Endothelial cell of umbilical vein (primary cell): ENCODE measurements around the gene MYO19. TPM values are rescaled to one million over a fixed set of nuclear protein-coding genes. Genes with fewer than 3 reads are reported as not detected.

ENCODE experiments used
- BruUV-seq: library from RNA; stranded (reverse); fragments of 400-500 nt; replicated peaks from 2 replicates; lab custom pipeline; 2021; lab: Mats Ljungman, UMichigan
- CTCF ChIA-PET: fragments of 300-600, 350-600 bp; sonication (Branson Sonifier 250); formaldehyde crosslinking; loops from one replicate; lab custom pipeline; 2021; ENCODE audit warnings: antibody characterized with exemption, inconsistent platforms; lab: Charles Lee
- POLR2A ChIA-PET: fragments of 300-600, 350-600 bp; sonication (Branson Sonifier 250); formaldehyde crosslinking; loops from one replicate; lab custom pipeline; 2021; ENCODE audit warnings: antibody characterized with exemption, inconsistent platforms; lab: Charles Lee
- DNase-seq: peaks from one replicate; pipeline ENCODE4 v3.0.0-alpha.2; 2011; ENCODE audit warnings: low read depth, low spot score
- FAIRE-seq: peaks from 2 replicates; lab custom pipeline; 2011; peaks lifted over from hg19 to GRCh38; lab: Jason Lieb, UNC
- H2AFZ ChIP-seq: 2 replicates; pipeline ENCODE4 v1.6.0; 2012; ENCODE audit warnings: low read depth, low read length, control low read depth, inconsistent platforms
- H3K27ac ChIP-seq: 2 replicates; pipeline ENCODE4 v1.5.1; 2011; ENCODE audit warnings: low read depth, mild to moderate bottlenecking, control low read depth, low read length, moderate library complexity; ENCODE audit not compliant: insufficient read depth
- H3K27me3 ChIP-seq, 2 experiments: 2 replicates each; pipeline versions ENCODE4 v1.6.0 to v1.6.1; 2011; ENCODE audit warnings: low read length in 2 of 2, mixed read lengths in 1 of 2; ENCODE audit not compliant: control insufficient read depth in 2 of 2, insufficient read depth in 2 of 2
- H3K36me3 ChIP-seq, 2 experiments: 2 replicates in 1 of 2; 3 replicates in 1 of 2; pipeline ENCODE4 v1.5.1; 2011; ENCODE audit warnings: low read length in 2 of 2, mild to moderate bottlenecking in 1 of 2, moderate library complexity in 1 of 2; ENCODE audit not compliant: control insufficient read depth in 2 of 2, insufficient read depth in 2 of 2; ENCODE audit errors: extremely low read depth in 1 of 2
- H3K4me1 ChIP-seq: 3 replicates; pipeline ENCODE4 v1.5.1; 2011; ENCODE audit warnings: mild to moderate bottlenecking, low read length; ENCODE audit not compliant: control insufficient read depth, insufficient read depth; ENCODE audit errors: extremely low read depth
- H3K4me2 ChIP-seq: 2 replicates; pipeline ENCODE4 v1.6.1; 2011; ENCODE audit warnings: low read length, control low read depth, mixed read lengths; ENCODE audit not compliant: insufficient read depth
- H3K4me3 ChIP-seq, 3 experiments: fragments of 200-600 bp in 1 of 3; sonication (generic), shearing (Covaris generic) in 1 of 3; replicated peaks in 1 of 3; 2 replicates each; pipeline ENCODE4 v1.5.1; 2011 to 2016; ENCODE audit warnings: control low read depth in 3 of 3, low read length in 3 of 3, mild to moderate bottlenecking in 2 of 3, inconsistent platforms in 1 of 3, low read depth in 1 of 3, moderate library complexity in 1 of 3; ENCODE audit not compliant: insufficient read depth in 1 of 3
- H3K79me2 ChIP-seq: 2 replicates; pipeline ENCODE4 v1.6.0; 2012; ENCODE audit warnings: low read length, inconsistent platforms; ENCODE audit not compliant: control insufficient read depth, insufficient read depth
- H3K9ac ChIP-seq: replicated peaks from 2 replicates; pipeline ENCODE3; 2011; ENCODE audit warnings: low read length, control low read depth; ENCODE audit not compliant: insufficient read depth; ENCODE audit errors: extremely low read depth
- H3K9me1 ChIP-seq: replicated peaks from 3 replicates; pipeline ENCODE4 v1.6.0; 2011; ENCODE audit warnings: mild to moderate bottlenecking, low read length; ENCODE audit not compliant: control insufficient read depth, insufficient read depth; ENCODE audit errors: extremely low read depth
- H3K9me3 ChIP-seq: replicated peaks from 2 replicates; pipeline ENCODE4 v1.5.1; 2012; ENCODE audit warnings: low read length, inconsistent platforms; ENCODE audit not compliant: control insufficient read depth, insufficient read depth
- H4K20me1 ChIP-seq: replicated peaks from 2 replicates; pipeline ENCODE3; 2011; ENCODE audit warnings: mild to moderate bottlenecking, low read length; ENCODE audit not compliant: control insufficient read depth, insufficient read depth; ENCODE audit errors: extremely low read depth
- EZH2 ChIP-seq: IDR thresholded peaks from 2 replicates; pipeline ENCODE4 v1.6.1; 2012; ENCODE audit warnings: borderline replicate concordance, low read depth, mild to moderate bottlenecking, moderate library complexity, low read length, inconsistent platforms; ENCODE audit not compliant: severe bottlenecking
- FOS ChIP-seq: IDR thresholded peaks from 2 replicates; pipeline ENCODE4 v1.6.1; 2011; ENCODE audit warnings: mild to moderate bottlenecking, low read length, moderate library complexity, borderline replicate concordance; ENCODE audit not compliant: insufficient read depth
- GATA2 ChIP-seq: IDR thresholded peaks from 2 replicates; pipeline ENCODE4 v1.7.0; 2011; ENCODE audit warnings: low read depth, mild to moderate bottlenecking, moderate library complexity, mixed read lengths, low read length; ENCODE audit not compliant: insufficient read length, insufficient read depth
- JUN ChIP-seq: IDR thresholded peaks from 2 replicates; pipeline ENCODE4 v1.6.1; 2011; ENCODE audit warnings: borderline replicate concordance, low read depth; ENCODE audit not compliant: insufficient read length, insufficient read depth
- MYC ChIP-seq: IDR thresholded peaks from one replicate; pipeline ENCODE4 v1.6.1; 2011; ENCODE audit warnings: mild to moderate bottlenecking, low read depth, low read length
- POLR2A ChIP-seq: IDR thresholded peaks from 2 replicates; pipeline ENCODE4 v1.6.1; 2012; ENCODE audit warnings: low read depth, mild to moderate bottlenecking, control low read depth, low read length
- POLR2AphosphoS5 ChIP-seq: IDR thresholded peaks from 2 replicates; pipeline ENCODE4 v1.6.1; 2012; ENCODE audit warnings: low read depth, mild to moderate bottlenecking, control low read depth, low read length, moderate library complexity; ENCODE audit not compliant: insufficient read depth
- dilution Hi-C: fragments of 300-500 bp; cut with MboI; formaldehyde crosslinking; loops from one replicate; pipeline ENCODE4 v1.15.0; 2019; ENCODE audit warnings: low sequenced_read_pairs; ENCODE audit not compliant: extremely low pct_ligation_motif_present
- intact Hi-C: fragments of 100-400 bp; cut with micrococcal nuclease; formaldehyde crosslinking; loops from one replicate; pipeline ENCODE4 v1.10.0; 2022
- polyA plus RNA-seq, 4 experiments: library from polyadenylated mRNA; depleted of rRNA in 3 of 4; stranded (reverse) in 3 of 4; unstranded in 1 of 4; fragments of >200 nt; gene quantifications; 2 replicates each; pipeline versions ENCODE4 v1.2.1 to v1.2.3, GENCODE V29; 2011 to 2012; ENCODE audit warnings: missing spikeins in 1 of 4
- total RNA-seq: library from RNA; stranded (reverse); gene quantifications from 2 replicates; pipeline ENCODE4 v1.2.3, GENCODE V29; 2021
- TF ChIP-seq, protein P1 (sequence below): IDR thresholded peaks from 2 replicates; pipeline ENCODE4 v1.6.1; 2011; ENCODE audit not compliant: insufficient read depth, insufficient read length
- TF ChIP-seq, protein P2 (sequence below), 2 donors: IDR thresholded peaks; 1 replicate in 1 of 2; 2 replicates in 1 of 2; pipeline ENCODE4 v1.5.1; 2011; ENCODE audit warnings: low read length in 2 of 2, mild to moderate bottlenecking in 2 of 2, moderate library complexity in 2 of 2, control low read depth in 1 of 2, inconsistent platforms in 1 of 2, low read depth in 1 of 2; ENCODE audit not compliant: insufficient read depth in 1 of 2; ENCODE audit errors: extremely low read depth in 1 of 2

Gene MYO19
- total and polyA plus RNA-seq, 2 donors (not counting 3 experiments of a cell fraction or from before 2014, with no cell fraction given): 75.4 to 95.7 TPM

DNA sequence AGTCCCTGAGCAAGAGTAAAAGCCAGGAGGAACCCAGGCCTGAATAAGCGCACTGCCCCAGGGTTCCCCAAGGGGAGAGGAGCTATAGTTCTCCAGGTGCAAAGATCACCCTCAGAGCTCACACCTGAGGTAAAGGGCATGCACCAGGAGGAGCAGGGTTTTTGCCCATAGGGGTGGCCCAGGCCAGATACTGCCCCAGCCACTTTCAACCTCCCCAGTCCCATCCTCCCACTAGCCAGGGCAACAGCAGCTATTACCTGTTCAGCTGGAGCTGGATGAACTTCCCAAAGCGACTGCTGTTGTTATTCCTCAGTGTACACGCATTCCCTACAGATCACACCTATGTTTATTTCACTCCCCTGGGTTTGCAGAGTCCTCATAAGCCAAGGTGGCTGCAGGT is 19.8 kb downstream of the MYO19 start:
- POLR2A ChIA-PET: no interaction called here
- Histone ChIP-seq H3K27me3 (no peaks in the 10 kb centered on the region), H3K36me3 (peaks cover 0 to 9% of the 10 kb centered on the region in 2 experiments), H4K20me1 (no peaks in the 10 kb centered on the region), H3K9me3 (no peaks in the 10 kb centered on the region), H3K9me1 (no peaks in the 10 kb centered on the region), H2AFZ (no peak overlapping the region), H3K79me2 (no peaks in the 10 kb centered on the region), H3K4me3 (no peak overlapping the region), H3K4me1 (peaks cover 3% of the 10 kb centered on the region), H3K27ac (no peak overlapping the region), H3K9ac (no peak overlapping the region), H3K4me2 (no peak overlapping the region)
- FAIRE-seq: no peak
- dilution Hi-C loops: no loop called here
- TF ChIP-seq, protein P1, sequence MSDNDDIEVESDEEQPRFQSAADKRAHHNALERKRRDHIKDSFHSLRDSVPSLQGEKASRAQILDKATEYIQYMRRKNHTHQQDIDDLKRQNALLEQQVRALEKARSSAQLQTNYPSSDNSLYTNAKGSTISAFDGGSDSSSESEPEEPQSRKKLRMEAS: no peak
- TF ChIP-seq EZH2 (no peak), JUN (no peak), POLR2AphosphoS5 (no peak), MYC (no peak), GATA2 (no peak), POLR2A (no peak), FOS (no peak)
- TF ChIP-seq, protein P2, sequence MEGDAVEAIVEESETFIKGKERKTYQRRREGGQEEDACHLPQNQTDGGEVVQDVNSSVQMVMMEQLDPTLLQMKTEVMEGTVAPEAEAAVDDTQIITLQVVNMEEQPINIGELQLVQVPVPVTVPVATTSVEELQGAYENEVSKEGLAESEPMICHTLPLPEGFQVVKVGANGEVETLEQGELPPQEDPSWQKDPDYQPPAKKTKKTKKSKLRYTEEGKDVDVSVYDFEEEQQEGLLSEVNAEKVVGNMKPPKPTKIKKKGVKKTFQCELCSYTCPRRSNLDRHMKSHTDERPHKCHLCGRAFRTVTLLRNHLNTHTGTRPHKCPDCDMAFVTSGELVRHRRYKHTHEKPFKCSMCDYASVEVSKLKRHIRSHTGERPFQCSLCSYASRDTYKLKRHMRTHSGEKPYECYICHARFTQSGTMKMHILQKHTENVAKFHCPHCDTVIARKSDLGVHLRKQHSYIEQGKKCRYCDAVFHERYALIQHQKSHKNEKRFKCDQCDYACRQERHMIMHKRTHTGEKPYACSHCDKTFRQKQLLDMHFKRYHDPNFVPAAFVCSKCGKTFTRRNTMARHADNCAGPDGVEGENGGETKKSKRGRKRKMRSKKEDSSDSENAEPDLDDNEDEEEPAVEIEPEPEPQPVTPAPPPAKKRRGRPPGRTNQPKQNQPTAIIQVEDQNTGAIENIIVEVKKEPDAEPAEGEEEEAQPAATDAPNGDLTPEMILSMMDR (IDR thresholded peaks at IDR 0.05; ENCODE audit: extremely low read depth in 1 of 2, insufficient read depth in 1 of 2, low read depth in 1 of 2, low read length in 2 of 2): no peak
- no TSS peak for BruUV-seq
- intact Hi-C loops: no loop called here
- CTCF ChIA-PET: interaction anchor here (1.2 to 1.5 kb wide), 2 partner anchors 9 to 19 kb away, joined by 4 read pairs; no protein-coding TSS in a partner anchor
- no peak for DNase-seq
